Esophagus muscularis mucosa (tissue), 4 donors: ENCODE data around the gene TLE5. TPM values are rescaled to one million over a fixed set of nuclear protein-coding genes. Genes with fewer than 3 reads are reported as not detected.
"Not testable (repeated sequence)": the region's sequence is repeated elsewhere in the genome, so short reads cannot be mapped to it uniquely, and the experiment has no call there.

Source experiments
- DNase-seq: peaks from one replicate; pipeline ENCODE4 v3.0.0-alpha.2; 2017; ENCODE audit errors: extremely low spot score
- H3K27ac ChIP-seq, 4 donors: fragments of 200-600 bp; sonication (generic); replicated peaks in 1 of 4; 1 replicate in 3 of 4; 2 replicates in 1 of 4; pipeline ENCODE4 v1.5.1; 2016 to 2019; ENCODE audit warnings: mild to moderate bottlenecking in 1 of 4
- H3K27me3 ChIP-seq, 4 donors: fragments of 200-600 bp; sonication (generic); one replicate each; pipeline versions ENCODE4 v1.5.1 to v1.6.0; 2016 to 2019
- H3K36me3 ChIP-seq, 4 donors: fragments of 200-600 bp; sonication (generic); one replicate each; pipeline ENCODE4 v1.5.1; 2016 to 2019
- H3K4me1 ChIP-seq, 4 donors: fragments of 200-600 bp; sonication (generic); one replicate each; pipeline ENCODE4 v1.5.1; 2016 to 2019
- H3K4me3 ChIP-seq, 4 donors: fragments of 200-600 bp; sonication (generic); 1 replicate in 2 of 4; 2 replicates in 2 of 4; pipeline ENCODE4 v1.5.1; 2016 to 2019; ENCODE audit warnings: mild to moderate bottlenecking in 4 of 4, moderate library complexity in 1 of 4
- H3K9me3 ChIP-seq, 4 donors: fragments of 200-600 bp; sonication (generic); 1 replicate in 3 of 4; 2 replicates in 1 of 4; pipeline ENCODE4 v1.5.1; 2016 to 2019
- EP300 ChIP-seq: sonication (generic); formaldehyde crosslinking; IDR thresholded peaks from one replicate; pipeline ENCODE4 v1.6.1; 2017; ENCODE audit warnings: antibody characterized with exemption
- POLR2A ChIP-seq: fragments of 450-650 bp; IDR thresholded peaks from one replicate; pipeline ENCODE4 v1.6.1; 2017; ENCODE audit warnings: antibody characterized with exemption, moderate library complexity, mild to moderate bottlenecking, low read depth
- POLR2AphosphoS5 ChIP-seq, 2 donors: sonication (generic); formaldehyde crosslinking; IDR thresholded peaks; one replicate each; pipeline ENCODE4 v1.6.1; 2017; ENCODE audit warnings: antibody characterized with exemption in 2 of 2
- WGBS: methylation state at CpG from one replicate; pipeline ENCODE4 v1.1.5; 2018; 5-methylcytosine and 5-hydroxymethylcytosine counted together
- intact Hi-C: fragments of 100-400 bp; cut with DNase I; formaldehyde crosslinking; loops from one replicate; pipeline ENCODE4 v1.15.1; 2023
- total RNA-seq, 4 donors: library from RNA; depleted of rRNA; stranded (reverse); fragments of >200 nt; gene quantifications; one replicate each; pipeline versions ENCODE4 v1.1.0 to v1.2.1, GENCODE V29; 2016
- TF ChIP-seq, protein P1 (sequence below), 3 experiments: fragments of 200-600 bp in 2 of 3; fragments of 450-650 bp in 1 of 3; sonication (generic) in 2 of 3; IDR thresholded peaks; one replicate each; pipeline ENCODE4 v1.5.1; 2017 to 2019; ENCODE audit warnings: antibody characterized with exemption in 3 of 3, mild to moderate bottlenecking in 2 of 3, moderate library complexity in 1 of 3

The TLE5 gene
- total RNA-seq, 4 donors from 2014 or later = 657 to 947 (median 804) TPM

DNA sequence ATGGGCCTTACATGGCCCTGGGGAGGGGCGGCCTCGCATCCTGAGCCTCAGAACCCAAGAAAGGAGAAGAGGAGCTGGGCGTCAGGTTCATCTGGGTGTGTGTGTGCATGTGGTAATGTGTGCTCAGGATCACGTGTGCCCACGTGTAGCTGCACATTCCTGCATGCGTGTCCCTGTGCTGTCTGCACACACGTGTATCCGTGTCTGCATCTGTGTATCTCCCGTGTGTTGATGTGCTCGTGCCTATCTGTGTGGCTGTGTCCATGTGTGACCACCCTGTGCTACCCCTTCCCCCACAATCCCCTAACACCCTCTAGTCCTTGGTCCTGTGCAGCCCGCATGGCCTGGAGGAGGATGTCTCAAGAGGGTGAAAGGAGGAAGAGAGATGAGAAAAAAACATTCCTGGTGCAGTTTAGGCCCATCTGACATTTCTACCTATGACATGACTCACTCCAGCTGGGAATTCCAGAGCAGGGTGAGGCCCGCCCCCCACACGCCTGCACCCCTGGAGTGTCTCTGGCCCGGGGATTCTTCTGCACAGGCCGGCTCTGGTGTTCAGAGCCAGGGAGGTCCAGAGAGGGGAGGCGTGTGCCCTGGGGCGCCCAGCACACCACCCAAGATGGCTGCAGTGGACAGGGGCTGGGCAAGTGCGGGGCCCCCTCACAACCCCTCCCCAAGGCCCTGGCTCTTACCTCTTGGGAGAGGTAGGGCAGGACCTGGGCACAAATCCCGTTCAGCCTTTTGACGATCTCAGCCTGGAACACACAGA is 7.1 kb downstream of the TLE5 start:
- no peak for DNase-seq
- Histone ChIP-seq H3K27ac (peak overlapping the region; percentile 81 to 99 (median 99)), H3K27me3 (no peaks in the 10 kb centered on the region), H3K4me3 (no peak overlapping the region), H3K9me3 (no peaks in the 10 kb centered on the region), H3K4me1 (peaks cover 49 to 68% (median 59%) of the 10 kb centered on the region in 4 donors), H3K36me3 (peaks cover 26 to 75% (median 67%) of the 10 kb centered on the region in 4 donors)
- 75% methylated on average over 8 of the region's 20 CpGs for WGBS
- intact Hi-C loops = loop anchor here (5.0 kb wide), 2 partner anchors 73 to 93 kb away; no protein-coding TSS in a partner anchor
- TF ChIP-seq EP300 (no peak), POLR2A (no peak), POLR2AphosphoS5 (IDR thresholded peaks at IDR 0.05) (no peak)
- TF ChIP-seq, protein P1, sequence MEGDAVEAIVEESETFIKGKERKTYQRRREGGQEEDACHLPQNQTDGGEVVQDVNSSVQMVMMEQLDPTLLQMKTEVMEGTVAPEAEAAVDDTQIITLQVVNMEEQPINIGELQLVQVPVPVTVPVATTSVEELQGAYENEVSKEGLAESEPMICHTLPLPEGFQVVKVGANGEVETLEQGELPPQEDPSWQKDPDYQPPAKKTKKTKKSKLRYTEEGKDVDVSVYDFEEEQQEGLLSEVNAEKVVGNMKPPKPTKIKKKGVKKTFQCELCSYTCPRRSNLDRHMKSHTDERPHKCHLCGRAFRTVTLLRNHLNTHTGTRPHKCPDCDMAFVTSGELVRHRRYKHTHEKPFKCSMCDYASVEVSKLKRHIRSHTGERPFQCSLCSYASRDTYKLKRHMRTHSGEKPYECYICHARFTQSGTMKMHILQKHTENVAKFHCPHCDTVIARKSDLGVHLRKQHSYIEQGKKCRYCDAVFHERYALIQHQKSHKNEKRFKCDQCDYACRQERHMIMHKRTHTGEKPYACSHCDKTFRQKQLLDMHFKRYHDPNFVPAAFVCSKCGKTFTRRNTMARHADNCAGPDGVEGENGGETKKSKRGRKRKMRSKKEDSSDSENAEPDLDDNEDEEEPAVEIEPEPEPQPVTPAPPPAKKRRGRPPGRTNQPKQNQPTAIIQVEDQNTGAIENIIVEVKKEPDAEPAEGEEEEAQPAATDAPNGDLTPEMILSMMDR (IDR thresholded peaks at IDR 0.05) = no peak

DNA sequence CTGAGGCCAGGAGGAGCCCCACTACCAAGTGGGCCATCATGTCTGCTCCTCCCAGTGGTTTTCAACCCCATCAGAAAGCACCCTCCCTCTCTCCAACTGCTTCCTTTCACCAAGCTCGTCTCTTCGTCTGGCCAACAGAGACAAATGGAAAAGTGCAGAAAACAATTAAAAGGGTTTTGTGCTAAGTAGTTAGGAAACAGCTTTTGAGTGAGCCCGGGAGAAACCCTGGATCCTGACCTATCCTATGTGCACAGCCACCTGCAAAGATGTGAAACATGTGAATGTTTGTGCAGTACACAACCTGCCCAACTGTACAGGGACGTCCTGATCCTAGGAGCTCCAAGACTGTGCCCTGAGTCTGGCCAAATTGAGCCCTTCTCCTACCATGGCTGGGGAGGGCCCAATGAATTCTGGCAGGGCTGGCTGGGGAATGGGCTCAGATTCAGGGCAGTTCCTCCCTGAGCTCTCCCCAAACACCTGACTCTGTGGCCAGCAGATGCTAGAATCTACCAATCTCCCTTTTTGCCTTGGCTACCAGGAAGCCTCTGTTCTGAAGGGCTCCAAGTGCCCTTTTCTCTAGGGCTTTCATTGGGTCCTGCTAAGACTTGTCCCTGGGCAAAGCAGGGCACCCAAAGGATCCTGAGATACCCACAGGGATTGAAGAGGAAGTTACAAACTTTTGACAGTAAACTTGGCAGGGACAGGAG is 7.9 kb downstream of the TLE5 start:
- TF ChIP-seq EP300 = no peak
- TF ChIP-seq, protein P1 (IDR thresholded peaks at IDR 0.05) = no peak
- TF ChIP-seq POLR2A = no peak
- no peak for TF ChIP-seq POLR2AphosphoS5 (IDR thresholded peaks at IDR 0.05)
- H3K36me3 ChIP-seq = peaks cover 24 to 68% (median 60%) of the 10 kb centered on the region in 4 donors
- H3K9me3 ChIP-seq = no peaks in the 10 kb centered on the region
- peaks cover 42 to 60% (median 51%) of the 10 kb centered on the region in 4 donors for H3K4me1 ChIP-seq
- 68% methylated on average over 4 of the region's 4 CpGs for WGBS
- DNase-seq = no peak
- H3K27ac ChIP-seq = peak overlapping the region; percentile 81 to 99 (median 99)
- H3K27me3 ChIP-seq = no peaks in the 10 kb centered on the region
- H3K4me3 ChIP-seq = no peak overlapping the region
- intact Hi-C loops = no loop called here

DNA sequence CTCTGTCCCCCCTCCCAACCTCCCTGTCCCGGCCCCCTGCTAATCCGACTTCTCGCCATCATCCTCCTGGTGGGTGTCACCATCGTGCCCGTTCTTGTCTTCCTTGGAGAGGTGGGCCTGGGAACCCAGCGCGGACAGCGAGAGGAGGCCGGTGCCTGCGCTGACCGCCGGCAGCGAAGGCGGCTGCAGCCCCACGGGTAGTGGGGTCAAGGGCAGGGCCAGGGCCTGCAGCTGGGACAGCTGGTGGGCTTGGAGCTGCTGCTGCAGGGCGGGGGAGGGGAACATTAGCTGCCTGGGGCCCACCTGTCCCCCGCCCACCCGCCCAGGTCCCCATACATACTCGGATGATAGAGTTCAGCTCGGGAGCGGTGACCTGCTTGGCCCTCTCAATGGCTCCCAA is 8.5 kb downstream of the TLE5 start:
- Histone ChIP-seq H3K4me3 (no peak overlapping the region), H3K36me3 (peaks cover 18 to 62% (median 54%) of the 10 kb centered on the region in 4 donors), H3K4me1 (peaks cover 36 to 54% (median 45%) of the 10 kb centered on the region in 4 donors), H3K9me3 (no peaks in the 10 kb centered on the region), H3K27me3 (no peaks in the 10 kb centered on the region), H3K27ac (peak overlapping the region in 1 of 4 donors; percentile 23)
- intact Hi-C loops = no loop called here
- TF ChIP-seq, protein P1 (IDR thresholded peaks at IDR 0.05) = no peak
- 88% methylated on average over 15 of the region's 21 CpGs for WGBS
- no peak for DNase-seq

GRCh38 chr19:3053218-3053621 is 9.1 kb downstream of the TLE5 start:
- Histone ChIP-seq H3K4me3 (no peak overlapping the region), H3K27ac (no peak overlapping the region), H3K4me1 (peaks cover 30 to 49% (median 41%) of the 10 kb centered on the region in 4 donors), H3K9me3 (no peaks in the 10 kb centered on the region), H3K27me3 (no peaks in the 10 kb centered on the region), H3K36me3 (peaks cover 18 to 56% (median 48%) of the 10 kb centered on the region in 4 donors)
- 67% methylated on average over 13 of the region's 15 CpGs for WGBS
- DNase-seq = no peak
- intact Hi-C loops = no loop called here
- TF ChIP-seq, protein P1 (IDR thresholded peaks at IDR 0.05) = no peak
- peak in 1 of 2 donors; percentile 30 for TF ChIP-seq POLR2AphosphoS5 (IDR thresholded peaks at IDR 0.05)

- intact Hi-C loops, DNase-seq, H3K27me3 ChIP-seq, H3K9me3 ChIP-seq, H3K4me3 ChIP-seq, H3K27ac ChIP-seq: not testable (repeated sequence)
- 100% methylated on average over 7 of the region's 7 CpGs for WGBS
- H3K4me1 ChIP-seq = peaks cover 6 to 36% (median 32%) of the 10 kb centered on the region in 4 donors
- H3K36me3 ChIP-seq = peaks cover 9 to 24% (median 21%) of the 10 kb centered on the region in 4 donors
These were observed 12.3 kb downstream of the TLE5 start for GRCh38 chr19:3050016-3050415.
